ENCODE measurements around the gene FARP1.

DNA sequence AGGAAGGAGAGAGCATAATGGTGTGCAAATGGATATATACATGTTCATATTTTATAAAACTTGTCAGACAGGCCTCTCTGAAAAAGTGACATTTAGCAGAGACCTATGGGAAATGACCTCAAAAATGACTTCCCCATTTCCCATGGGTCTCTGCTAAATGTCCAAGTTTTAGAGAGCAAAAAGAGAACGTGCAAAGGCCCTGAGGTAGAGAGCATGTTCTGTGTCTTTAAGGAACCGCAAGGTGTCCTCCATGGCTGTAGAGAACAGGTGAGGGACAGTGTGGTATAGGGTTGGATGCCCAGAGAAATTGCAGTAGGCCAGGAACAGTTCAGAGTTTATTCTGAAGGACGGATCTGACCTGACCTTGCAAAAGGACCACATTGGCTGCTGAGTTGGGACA is 147.4 kb downstream of the FARP1 start:
- TF ChIP-seq POLR2AphosphoS5 (IDR thresholded peaks at IDR 0.05) (no peak), EP300 (IDR thresholded peaks at IDR 0.05) (no peak)
- TF ChIP-seq, protein P1, sequence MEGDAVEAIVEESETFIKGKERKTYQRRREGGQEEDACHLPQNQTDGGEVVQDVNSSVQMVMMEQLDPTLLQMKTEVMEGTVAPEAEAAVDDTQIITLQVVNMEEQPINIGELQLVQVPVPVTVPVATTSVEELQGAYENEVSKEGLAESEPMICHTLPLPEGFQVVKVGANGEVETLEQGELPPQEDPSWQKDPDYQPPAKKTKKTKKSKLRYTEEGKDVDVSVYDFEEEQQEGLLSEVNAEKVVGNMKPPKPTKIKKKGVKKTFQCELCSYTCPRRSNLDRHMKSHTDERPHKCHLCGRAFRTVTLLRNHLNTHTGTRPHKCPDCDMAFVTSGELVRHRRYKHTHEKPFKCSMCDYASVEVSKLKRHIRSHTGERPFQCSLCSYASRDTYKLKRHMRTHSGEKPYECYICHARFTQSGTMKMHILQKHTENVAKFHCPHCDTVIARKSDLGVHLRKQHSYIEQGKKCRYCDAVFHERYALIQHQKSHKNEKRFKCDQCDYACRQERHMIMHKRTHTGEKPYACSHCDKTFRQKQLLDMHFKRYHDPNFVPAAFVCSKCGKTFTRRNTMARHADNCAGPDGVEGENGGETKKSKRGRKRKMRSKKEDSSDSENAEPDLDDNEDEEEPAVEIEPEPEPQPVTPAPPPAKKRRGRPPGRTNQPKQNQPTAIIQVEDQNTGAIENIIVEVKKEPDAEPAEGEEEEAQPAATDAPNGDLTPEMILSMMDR (IDR thresholded peaks at IDR 0.05) = no peak

All from suprapubic skin (tissue), 4 donors.